GM12892 (cell line): ENCODE results near the gene REPS2.

Experiments
- POLR2A ChIP-seq: IDR thresholded peaks from 2 replicates; pipeline ENCODE4 v1.6.1; 2011; ENCODE audit warnings: low read depth, low read length, control low read depth
- POLR2AphosphoS5 ChIP-seq: IDR thresholded peaks from 2 replicates; pipeline ENCODE4 v1.6.1; 2011; ENCODE audit warnings: low read depth, low read length, control low read depth
- TAF1 ChIP-seq: IDR thresholded peaks from 2 replicates; pipeline ENCODE4 v1.6.1; 2011; ENCODE audit warnings: low read depth, mild to moderate bottlenecking, control low read depth, low read length, borderline replicate concordance

GRCh38 chrX:16985286-16985685 is 38.8 kb downstream of the REPS2 start:
- TF ChIP-seq POLR2A = no peak
- no peak for TF ChIP-seq POLR2AphosphoS5
- TF ChIP-seq TAF1 = no peak
